Keratinocyte (primary cell): Measurements from ENCODE around the gene HYAL2. TPM values are rescaled to one million over a fixed set of nuclear protein-coding genes. Genes with fewer than 3 reads are reported as not detected.

Experiments used
- DNase-seq: peaks from one replicate; pipeline ENCODE4 v3.0.0-alpha.2; 2011; ENCODE audit warnings: low read depth, missing footprints, low spot score
- FAIRE-seq: peaks from 2 replicates; lab custom pipeline; 2011; peaks lifted over from hg19 to GRCh38; lab: Jason Lieb, UNC
- H2AFZ ChIP-seq: 2 replicates; pipeline ENCODE4 v1.6.0; 2012; ENCODE audit warnings: low read length, control low read depth, inconsistent platforms; ENCODE audit not compliant: control insufficient read depth
- H3K27ac ChIP-seq: 2 replicates; pipeline ENCODE4 v1.5.1; 2011; ENCODE audit warnings: low read length; ENCODE audit not compliant: control insufficient read depth, insufficient read depth
- H3K27me3 ChIP-seq: 3 replicates; pipeline ENCODE4 v1.6.0; 2011; ENCODE audit warnings: low read length; ENCODE audit not compliant: control insufficient read depth, insufficient read depth; ENCODE audit errors: extremely low read depth
- H3K36me3 ChIP-seq, 2 experiments: 2 replicates in 1 of 2; 3 replicates in 1 of 2; pipeline ENCODE4 v1.5.1; 2011; ENCODE audit warnings: low read length in 2 of 2, mild to moderate bottlenecking in 1 of 2; ENCODE audit not compliant: control insufficient read depth in 2 of 2, insufficient read depth in 2 of 2; ENCODE audit errors: extremely low read depth in 1 of 2
- H3K4me1 ChIP-seq: 3 replicates; pipeline ENCODE4 v1.5.1; 2011; ENCODE audit warnings: low read length; ENCODE audit not compliant: control insufficient read depth, insufficient read depth; ENCODE audit errors: extremely low read depth
- H3K4me2 ChIP-seq: 3 replicates; pipeline ENCODE4 v1.6.0; 2011; ENCODE audit warnings: low read depth, low read length; ENCODE audit not compliant: control insufficient read depth, insufficient read depth; ENCODE audit errors: extremely low read depth
- H3K4me3 ChIP-seq, 3 experiments: fragments of 200-600 bp in 1 of 3; sonication (generic) in 1 of 3; 2 replicates in 2 of 3; 3 replicates in 1 of 3; pipeline ENCODE4 v1.5.1; 2011 to 2016; ENCODE audit warnings: low read length in 3 of 3, mild to moderate bottlenecking in 3 of 3, control low read depth in 2 of 3, inconsistent platforms in 1 of 3, low read depth in 1 of 3, mixed read lengths in 1 of 3, mixed run types in 1 of 3, moderate library complexity in 1 of 3; ENCODE audit not compliant: control insufficient read depth in 2 of 3, insufficient read depth in 2 of 3; ENCODE audit errors: extremely low read depth in 1 of 3
- H3K79me2 ChIP-seq: 2 replicates; pipeline ENCODE4 v1.6.0; 2012; ENCODE audit warnings: low read length; ENCODE audit not compliant: control insufficient read depth, insufficient read depth
- H3K9ac ChIP-seq: 3 replicates; pipeline ENCODE4 v1.6.0; 2011; ENCODE audit warnings: low read length; ENCODE audit not compliant: control insufficient read depth, insufficient read depth; ENCODE audit errors: extremely low read depth
- H3K9me1 ChIP-seq: 3 replicates; pipeline ENCODE4 v1.6.0; 2011; ENCODE audit warnings: low read length; ENCODE audit not compliant: control insufficient read depth, insufficient read depth; ENCODE audit errors: extremely low read depth
- H3K9me3 ChIP-seq: 2 replicates; pipeline ENCODE4 v1.5.1; 2012; ENCODE audit warnings: low read depth, low read length; ENCODE audit not compliant: control insufficient read depth
- H4K20me1 ChIP-seq: 3 replicates; pipeline ENCODE4 v1.6.0; 2011; ENCODE audit warnings: low read length; ENCODE audit not compliant: control insufficient read depth, insufficient read depth; ENCODE audit errors: extremely low read depth
- CTCF ChIP-seq, 3 experiments: IDR thresholded peaks in 1 of 3; conservative IDR thresholded peaks in 1 of 3; optimal IDR thresholded peaks in 1 of 3; 2 replicates in 2 of 3; 3 replicates in 1 of 3; pipeline versions ENCODE3 to v1.5.1; 2011; ENCODE audit warnings: low read length in 3 of 3, mild to moderate bottlenecking in 3 of 3, moderate library complexity in 2 of 3, control low read depth in 1 of 3, inconsistent platforms in 1 of 3; ENCODE audit not compliant: insufficient read depth in 2 of 3; ENCODE audit errors: extremely low read depth in 1 of 3
- EZH2 ChIP-seq: IDR thresholded peaks from one replicate; pipeline ENCODE4 v1.6.1; 2012; ENCODE audit warnings: inconsistent platforms, mild to moderate bottlenecking, low read length, moderate library complexity
- dilution Hi-C: fragments of 300-500 bp; cut with MboI; formaldehyde crosslinking; loops from one replicate; pipeline ENCODE4 v1.7.0; 2020; ENCODE audit warnings: low sequenced_read_pairs; ENCODE audit not compliant: extremely low pct_ligation_motif_present
- polyA plus RNA-seq, 5 experiments: library from polyadenylated mRNA; depleted of rRNA in 3 of 5; stranded (reverse) in 3 of 5; stranded (forward) in 1 of 5; unstranded in 1 of 5; fragments of >200 nt; gene quantifications; 1 replicate in 1 of 5; 2 replicates in 3 of 5; 3 replicates in 1 of 5; pipeline versions ENCODE4 v1.2.1 to v1.2.3, GENCODE V29; 2011 to 2012; ENCODE audit warnings: missing spikeins in 2 of 5, low read depth in 1 of 5, low replicate concordance in 1 of 5

HYAL2 gene
- polyA plus RNA-seq, 1 donor (not counting 4 experiments of a cell fraction or from before 2014, with no cell fraction given), result 42.8 TPM

DNA sequence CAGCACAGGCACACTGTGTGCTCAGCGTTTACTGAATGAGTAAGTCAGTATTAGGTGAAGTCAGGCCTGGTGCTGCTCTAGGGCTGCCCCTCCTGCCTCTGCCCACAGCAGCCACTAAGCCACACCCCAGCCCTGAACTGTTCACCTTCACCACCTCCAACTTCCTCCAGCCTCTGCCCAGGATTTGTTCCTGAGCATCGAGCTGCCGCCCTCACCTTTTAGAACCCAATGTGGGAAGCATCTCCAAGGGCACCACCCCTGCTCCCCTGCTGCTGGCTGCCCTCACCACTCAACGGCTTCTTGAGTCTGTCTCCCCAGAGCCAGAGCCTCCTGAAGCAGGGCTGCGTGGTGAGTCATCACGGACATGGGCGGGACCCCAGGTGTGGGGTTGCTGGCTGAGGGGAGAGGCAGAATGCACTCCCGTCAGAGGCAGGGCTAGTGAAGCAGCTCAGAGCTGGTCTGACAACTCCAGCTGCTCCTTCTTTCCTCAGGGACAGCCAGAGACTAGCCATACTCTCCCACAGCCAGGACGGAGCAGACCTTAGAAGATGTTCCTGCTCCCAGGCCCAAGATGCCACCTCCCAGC lies 5.8 kb downstream of the HYAL2 start:
- no peak overlapping the region for H2AFZ ChIP-seq
- H3K27me3 ChIP-seq, result no peaks in the 10 kb centered on the region
- peak overlapping the region; percentile 88 for H3K27ac ChIP-seq
- H3K4me2 ChIP-seq, result peak overlapping the region; percentile 95
- dilution Hi-C loops, result no loop called here
- H3K79me2 ChIP-seq, result peaks cover 35% of the 10 kb centered on the region
- H3K4me1 ChIP-seq, result peaks cover 45% of the 10 kb centered on the region
- peak overlapping the region; percentile 71 for H3K9ac ChIP-seq
- H4K20me1 ChIP-seq, result no peaks in the 10 kb centered on the region
- FAIRE-seq, result peak; percentile 93
- peaks cover 7% of the 10 kb centered on the region for H3K9me1 ChIP-seq
- no peak for TF ChIP-seq CTCF (optimal IDR thresholded peaks at IDR 0.05 in 1 of 3, IDR thresholded peaks at IDR 0.05 in 1 of 3, conservative IDR thresholded peaks at IDR 0.05 in 1 of 3; ENCODE audit: extremely low read depth in 1 of 3, insufficient read depth in 2 of 3, low read length in 3 of 3)
- TF ChIP-seq EZH2, result no peak
- DNase-seq, result peak; percentile 95
- peaks cover 12 to 25% of the 10 kb centered on the region in 2 experiments for H3K36me3 ChIP-seq
- peak overlapping the region in 2 of 3 experiments; percentile 50 to 54 for H3K4me3 ChIP-seq
- H3K9me3 ChIP-seq, result no peaks in the 10 kb centered on the region

- dilution Hi-C loops, result no loop called here
- Histone ChIP-seq H3K36me3 (peaks cover 12 to 25% of the 10 kb centered on the region in 2 experiments), H2AFZ (no peak overlapping the region), H3K79me2 (peaks cover 24% of the 10 kb centered on the region), H3K9me3 (no peaks in the 10 kb centered on the region), H4K20me1 (no peaks in the 10 kb centered on the region), H3K9me1 (peaks cover 7% of the 10 kb centered on the region), H3K4me1 (peaks cover 42% of the 10 kb centered on the region), H3K9ac (no peak overlapping the region), H3K4me2 (no peak overlapping the region), H3K27ac (no peak overlapping the region), H3K4me3 (no peak overlapping the region), H3K27me3 (no peaks in the 10 kb centered on the region)
- TF ChIP-seq EZH2 (no peak), CTCF (optimal IDR thresholded peaks at IDR 0.05 in 1 of 3, IDR thresholded peaks at IDR 0.05 in 1 of 3, conservative IDR thresholded peaks at IDR 0.05 in 1 of 3; ENCODE audit: extremely low read depth in 1 of 3, insufficient read depth in 2 of 3, low read length in 3 of 3) (no peak)
- FAIRE-seq, result no peak
- DNase-seq, result no peak
Observed at GRCh38 chr3:50314816-50315215, 7.7 kb downstream of the HYAL2 start.
